NT2/D1 (cell line): ENCODE data around the gene DENND4B.
"Not testable (repeated sequence)": the region's sequence is repeated elsewhere in the genome, so short reads cannot be mapped to it uniquely, and the experiment has no call there.

Experiments
- DNase-seq: peaks from one replicate; pipeline ENCODE4 v3.0.0-alpha.2; 2011; ENCODE audit warnings: low read depth, low spot score
- H3K27me3 ChIP-seq: 2 replicates; pipeline ENCODE4 v1.6.0; 2011; ENCODE audit warnings: mild to moderate bottlenecking; ENCODE audit not compliant: insufficient read length, insufficient read depth
- H3K36me3 ChIP-seq: 2 replicates; pipeline ENCODE4 v1.6.1; 2011; ENCODE audit warnings: mild to moderate bottlenecking, low read length, mixed read lengths; ENCODE audit not compliant: insufficient read depth, insufficient read length
- H3K4me1 ChIP-seq: 2 replicates; pipeline ENCODE4 v1.5.1; 2011; ENCODE audit not compliant: insufficient read depth, insufficient read length
- H3K4me3 ChIP-seq: 2 replicates; pipeline ENCODE4 v1.5.1; 2011; ENCODE audit warnings: low read depth; ENCODE audit not compliant: insufficient read length
- H3K9ac ChIP-seq: 2 replicates; pipeline ENCODE4 v1.6.0; 2011; ENCODE audit warnings: low read depth; ENCODE audit not compliant: insufficient read length
- H3K9me3 ChIP-seq: 2 replicates; pipeline ENCODE4 v1.5.1; 2011; ENCODE audit warnings: mild to moderate bottlenecking, low read length; ENCODE audit not compliant: insufficient read depth
- SUZ12 ChIP-seq: IDR thresholded peaks from 2 replicates; pipeline ENCODE4 v1.6.1; 2011; ENCODE audit not compliant: insufficient read length, insufficient read depth; ENCODE audit errors: extremely low read depth
- YY1 ChIP-seq: IDR thresholded peaks from 2 replicates; pipeline ENCODE4 v1.6.1; 2011; ENCODE audit not compliant: insufficient read length, insufficient read depth
- ZNF274 ChIP-seq: IDR thresholded peaks from 2 replicates; pipeline ENCODE4 v1.6.1; 2011; ENCODE audit warnings: mild to moderate bottlenecking, low read depth, low read length

Gene DENND4B

DNA sequence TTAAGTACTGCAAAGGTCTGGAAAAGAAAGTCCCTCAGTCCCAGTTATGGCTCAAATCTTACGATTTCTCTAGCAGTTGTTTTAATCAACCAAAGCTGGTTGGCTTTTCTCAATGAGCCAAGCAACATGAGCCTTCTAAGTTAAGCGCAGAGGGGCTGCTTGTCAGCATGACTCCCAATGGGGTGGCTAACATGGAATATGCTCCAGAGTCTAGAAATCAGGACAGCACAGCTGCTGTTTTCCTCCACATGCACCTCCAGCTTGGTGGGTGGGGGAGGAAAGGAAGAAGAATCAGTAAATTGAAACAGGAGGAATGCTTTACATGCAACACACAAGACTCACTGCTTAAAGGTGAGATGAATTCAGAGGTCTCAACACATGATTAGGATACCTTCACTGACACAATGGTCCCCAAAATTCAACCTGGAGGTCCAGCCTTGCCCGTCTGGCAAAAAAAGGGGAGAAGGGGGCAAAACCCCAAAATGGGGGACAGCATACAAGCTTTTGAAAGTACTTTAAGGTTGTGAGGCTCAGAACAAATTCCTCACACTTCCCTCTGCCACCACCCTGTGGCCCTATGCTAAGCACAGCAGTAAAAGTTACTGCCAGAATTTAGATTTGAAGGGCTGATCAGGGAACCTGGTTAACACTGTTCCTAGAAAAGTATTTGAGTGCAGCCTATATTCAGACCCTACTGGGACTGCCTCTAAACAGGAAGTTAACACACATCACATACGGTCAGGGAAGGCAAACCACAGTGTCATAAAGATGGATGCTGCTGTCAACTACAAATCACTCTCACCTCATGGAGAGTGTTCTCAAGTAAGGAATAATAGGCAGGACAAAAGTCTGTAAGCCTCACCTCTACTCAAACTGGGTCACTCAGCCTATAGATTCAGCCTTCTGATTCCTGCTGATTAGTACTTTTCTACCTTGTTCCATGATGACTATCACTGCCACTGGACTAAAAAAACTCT lies 26.4 kb downstream of the DENND4B start:
- peak overlapping the region; percentile 12 for H3K4me3 ChIP-seq
- H3K9me3 ChIP-seq: no peaks in the 10 kb centered on the region
- TF ChIP-seq YY1 (no peak), ZNF274 (no peak), SUZ12 (no peak)
- no peak for DNase-seq
- no peaks in the 10 kb centered on the region for H3K27me3 ChIP-seq
- H3K4me1 ChIP-seq: peaks cover 4% of the 10 kb centered on the region
- peaks cover 24% of the 10 kb centered on the region for H3K36me3 ChIP-seq
- peak overlapping the region; percentile 94 for H3K9ac ChIP-seq

DNA sequence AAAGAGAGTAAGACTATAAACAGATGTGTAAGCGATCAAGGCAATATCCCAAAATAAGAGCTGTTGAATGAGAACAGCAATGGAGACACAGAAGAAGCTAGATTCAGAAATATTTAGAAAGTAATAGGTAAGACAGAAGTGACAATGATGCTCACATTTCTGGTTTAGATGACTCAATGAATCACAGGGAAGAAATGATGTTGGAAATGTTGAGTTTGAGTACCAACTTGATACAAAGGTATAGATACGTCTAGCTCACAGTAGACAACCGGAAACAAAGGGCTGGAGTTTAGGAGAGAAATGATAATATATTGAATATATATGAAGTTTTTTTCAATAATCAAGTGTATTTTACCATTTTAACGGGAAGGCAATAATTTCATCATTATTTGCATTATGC lies 30.2 kb downstream of the DENND4B start:
- no peak for DNase-seq
- Histone ChIP-seq H3K27me3 (no peaks in the 10 kb centered on the region), H3K9ac (no peak overlapping the region), H3K4me1 (peaks cover 4% of the 10 kb centered on the region), H3K4me3 (no peak overlapping the region), H3K36me3 (peaks cover 24% of the 10 kb centered on the region), H3K9me3 (no peaks in the 10 kb centered on the region)
- TF ChIP-seq YY1: no peak
- no peak for TF ChIP-seq ZNF274
- TF ChIP-seq SUZ12: no peak

DNA sequence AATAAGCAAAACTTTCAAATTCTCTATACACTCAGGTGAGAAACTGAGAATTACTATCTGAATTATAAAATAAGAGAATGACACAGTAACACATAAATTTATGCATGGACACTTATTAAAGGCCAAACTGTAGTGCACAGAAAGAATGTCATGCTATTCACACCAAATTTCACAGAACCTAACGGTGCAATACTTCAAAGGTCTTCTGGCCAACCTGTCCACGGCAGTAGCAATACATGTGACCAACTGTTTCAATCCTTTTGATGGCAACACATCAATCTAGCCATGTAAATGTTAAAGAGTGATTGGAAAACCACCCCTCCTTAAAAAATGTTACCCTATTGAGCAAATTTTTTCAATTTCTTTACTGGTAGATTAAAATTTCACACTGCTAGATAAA lies 34.2 kb downstream of the DENND4B start:
- Histone ChIP-seq H3K36me3 (peaks cover 15% of the 10 kb centered on the region), H3K9me3 (no peaks in the 10 kb centered on the region)

DNA sequence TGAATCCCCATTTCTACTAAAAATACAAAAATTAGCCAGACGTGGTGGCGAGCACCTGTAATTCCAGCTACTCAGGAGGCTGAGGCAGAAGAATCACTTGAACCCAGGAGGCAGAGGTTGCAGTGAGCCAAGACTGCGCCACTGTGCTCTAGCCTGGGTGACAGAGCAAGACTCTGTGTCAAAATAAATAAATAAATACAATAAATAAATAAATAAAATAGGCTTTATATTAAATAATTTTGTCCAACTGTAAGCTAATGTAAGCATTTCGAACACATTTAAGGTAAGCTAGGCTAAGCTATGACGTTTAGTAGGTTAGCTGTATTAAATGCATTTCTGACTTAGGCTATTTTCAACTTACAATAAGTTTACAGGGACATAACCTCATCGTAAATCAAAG lies 36.0 kb downstream of the DENND4B start:
- H3K9me3 ChIP-seq, H3K27me3 ChIP-seq, H3K4me1 ChIP-seq, DNase-seq, H3K4me3 ChIP-seq, H3K9ac ChIP-seq: not testable (repeated sequence)
- H3K36me3 ChIP-seq: peaks cover 12% of the 10 kb centered on the region

More for the DNA sequence above, 34.2 kb downstream of the DENND4B start:
- Histone ChIP-seq H3K9ac (no peak overlapping the region), H3K27me3 (no peaks in the 10 kb centered on the region), H3K4me3 (no peak overlapping the region), H3K4me1 (no peaks in the 10 kb centered on the region)
- TF ChIP-seq ZNF274 (no peak), YY1 (no peak), SUZ12 (no peak)
- no peak for DNase-seq

DNA sequence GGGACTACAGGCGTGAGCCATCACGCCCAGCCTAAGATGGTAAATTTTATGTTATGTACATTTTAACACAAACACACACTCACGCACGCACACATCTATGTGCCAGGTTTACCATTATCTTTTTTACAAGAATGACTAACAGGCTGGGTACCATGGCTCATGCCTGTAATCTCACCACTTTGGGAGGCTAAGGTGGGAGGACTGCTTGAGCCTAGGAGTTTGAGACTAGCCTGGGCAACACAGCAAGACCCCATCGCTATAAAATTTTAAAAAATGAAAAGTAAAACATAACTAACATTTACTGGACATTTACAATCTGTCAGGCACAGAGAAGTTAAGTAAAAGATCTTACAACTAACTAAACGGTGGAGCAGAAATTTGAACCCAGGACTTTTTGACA lies 38.4 kb downstream of the DENND4B start:
- Histone ChIP-seq H3K36me3 (peaks cover 17% of the 10 kb centered on the region), H3K9ac (no peak overlapping the region), H3K27me3 (no peaks in the 10 kb centered on the region), H3K9me3 (no peaks in the 10 kb centered on the region), H3K4me1 (no peaks in the 10 kb centered on the region), H3K4me3 (no peak overlapping the region)
- no peak for DNase-seq
- TF ChIP-seq ZNF274 (no peak), YY1 (no peak), SUZ12 (no peak)

DNA sequence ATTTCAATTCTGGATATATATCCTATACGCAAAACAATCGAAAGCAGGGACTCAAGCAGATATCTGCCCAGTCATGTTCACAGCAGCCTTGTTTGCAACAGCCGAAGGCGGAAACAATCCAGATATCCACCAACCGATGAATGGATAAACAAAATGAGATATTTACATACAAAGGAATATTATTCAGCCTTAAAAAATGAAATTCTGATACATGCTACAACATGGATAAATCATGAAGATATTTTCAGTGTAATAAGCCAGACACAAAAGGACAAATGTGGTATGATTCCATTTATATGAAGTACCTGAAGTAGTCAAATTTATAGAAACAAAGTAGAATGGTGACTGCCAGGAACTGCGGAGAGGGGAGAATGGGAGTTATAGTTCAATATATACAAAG lies 39.4 kb downstream of the DENND4B start:
- H3K9me3 ChIP-seq: no peaks in the 10 kb centered on the region
- TF ChIP-seq ZNF274: no peak
- TF ChIP-seq SUZ12: no peak
- no peak for TF ChIP-seq YY1
- H3K9ac ChIP-seq: no peak overlapping the region
- DNase-seq: no peak
- H3K4me1 ChIP-seq: no peaks in the 10 kb centered on the region
- H3K4me3 ChIP-seq: no peak overlapping the region
- H3K27me3 ChIP-seq: no peaks in the 10 kb centered on the region
- H3K36me3 ChIP-seq: peaks cover 17% of the 10 kb centered on the region

DNA sequence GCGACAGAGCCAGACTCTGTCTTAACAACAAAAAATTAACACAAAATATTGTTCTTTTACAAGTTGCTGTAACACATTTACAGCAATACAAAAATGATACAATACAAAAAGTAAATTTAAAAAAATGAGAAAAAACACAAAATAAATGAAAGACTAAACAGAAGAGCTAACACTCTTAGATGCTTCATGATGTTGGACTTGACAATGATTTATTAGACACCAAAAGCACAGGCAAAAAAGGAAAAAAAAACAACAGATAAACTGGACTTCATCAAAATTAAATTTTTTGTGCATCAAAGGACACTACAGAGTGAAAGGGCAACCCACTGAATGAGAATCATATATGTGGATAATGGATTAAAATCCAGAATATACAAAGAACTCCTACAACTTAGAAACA lies 40.1 kb downstream of the DENND4B start:
- DNase-seq: no peak
- H3K9ac ChIP-seq: no peak overlapping the region
- TF ChIP-seq ZNF274 (no peak), SUZ12 (no peak), YY1 (no peak)
- peaks cover 17% of the 10 kb centered on the region for H3K36me3 ChIP-seq
- no peaks in the 10 kb centered on the region for H3K4me1 ChIP-seq
- H3K9me3 ChIP-seq: no peaks in the 10 kb centered on the region
- no peak overlapping the region for H3K4me3 ChIP-seq
- H3K27me3 ChIP-seq: no peaks in the 10 kb centered on the region

DNA sequence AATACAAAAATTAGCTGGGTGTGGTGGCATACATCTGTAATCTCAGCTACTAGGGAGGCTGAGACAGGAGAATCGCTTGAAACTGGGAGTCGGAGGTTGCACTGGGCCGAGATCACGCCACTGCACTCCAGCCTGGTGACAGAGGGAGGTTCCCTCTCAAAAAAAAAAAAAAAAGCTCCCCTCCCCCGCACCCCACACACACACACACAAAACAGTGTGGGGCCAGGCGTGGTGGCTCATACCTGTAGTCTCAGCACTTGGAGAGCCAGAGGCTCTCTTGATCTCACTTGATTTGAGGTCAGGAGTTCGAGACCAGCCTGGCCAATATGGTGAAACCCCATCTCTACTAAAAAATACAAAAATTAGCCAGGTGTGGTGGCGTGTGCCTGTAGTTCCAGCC lies 40.6 kb downstream of the DENND4B start:
- not testable (repeated sequence) for H3K27me3 ChIP-seq, H3K9me3 ChIP-seq, H3K4me1 ChIP-seq, H3K9ac ChIP-seq, H3K4me3 ChIP-seq, DNase-seq
- peaks cover 17% of the 10 kb centered on the region for H3K36me3 ChIP-seq
